ENCODE results near the gene PRKCZ.

DNA sequence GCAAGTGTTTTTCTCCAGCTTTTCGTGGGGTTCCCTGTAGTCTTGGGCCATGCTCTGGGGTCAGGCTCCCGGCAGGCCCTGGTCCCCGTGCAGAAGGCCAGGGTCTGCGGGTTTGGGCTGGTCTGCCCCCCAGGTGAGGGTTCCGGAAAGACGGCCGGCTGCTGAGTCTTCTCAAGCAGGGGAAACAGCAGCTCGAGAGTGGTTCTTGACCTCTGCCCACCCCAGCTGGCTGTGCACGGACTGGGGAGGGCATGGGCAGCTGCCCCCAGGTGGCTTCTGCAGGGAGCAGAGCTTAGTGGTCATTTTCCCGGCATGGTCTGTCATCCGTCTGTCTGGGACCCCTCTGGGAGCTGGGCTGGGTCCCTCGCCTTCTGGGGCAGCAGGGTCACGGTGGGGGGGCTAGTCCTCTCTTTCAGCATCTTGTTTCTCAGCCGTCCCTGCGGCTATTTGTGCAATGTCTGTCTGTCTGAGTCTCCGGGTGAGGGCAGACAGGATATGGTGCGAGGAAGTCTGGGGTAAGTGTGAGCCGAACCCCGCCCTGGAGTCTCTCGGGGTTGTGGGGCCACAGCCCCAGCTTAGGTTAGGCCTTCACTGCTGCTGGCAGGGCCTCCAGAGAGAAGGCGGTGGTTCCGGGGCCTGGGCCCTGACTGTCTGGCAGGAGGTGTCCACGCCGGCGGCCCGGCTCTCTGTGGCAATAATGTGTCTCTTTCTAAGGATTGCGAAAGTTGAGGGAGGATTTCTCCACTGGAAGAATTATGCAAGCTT, 184.0 kb downstream of the PRKCZ start:
- no peak for TF ChIP-seq CTCF (IDR thresholded peaks at IDR 0.05)
- TF ChIP-seq POLR2AphosphoS5 (IDR thresholded peaks at IDR 0.05; ENCODE audit: low read depth, low read length): no peak
- TF ChIP-seq, protein P1, sequence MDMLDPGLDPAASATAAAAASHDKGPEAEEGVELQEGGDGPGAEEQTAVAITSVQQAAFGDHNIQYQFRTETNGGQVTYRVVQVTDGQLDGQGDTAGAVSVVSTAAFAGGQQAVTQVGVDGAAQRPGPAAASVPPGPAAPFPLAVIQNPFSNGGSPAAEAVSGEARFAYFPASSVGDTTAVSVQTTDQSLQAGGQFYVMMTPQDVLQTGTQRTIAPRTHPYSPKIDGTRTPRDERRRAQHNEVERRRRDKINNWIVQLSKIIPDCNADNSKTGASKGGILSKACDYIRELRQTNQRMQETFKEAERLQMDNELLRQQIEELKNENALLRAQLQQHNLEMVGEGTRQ (IDR thresholded peaks at IDR 0.05; ENCODE audit: borderline replicate concordance, low read depth, low read length): no peak
- TF ChIP-seq RAD21 (IDR thresholded peaks at IDR 0.05; ENCODE audit: low read length): no peak
- TF ChIP-seq, protein P2, sequence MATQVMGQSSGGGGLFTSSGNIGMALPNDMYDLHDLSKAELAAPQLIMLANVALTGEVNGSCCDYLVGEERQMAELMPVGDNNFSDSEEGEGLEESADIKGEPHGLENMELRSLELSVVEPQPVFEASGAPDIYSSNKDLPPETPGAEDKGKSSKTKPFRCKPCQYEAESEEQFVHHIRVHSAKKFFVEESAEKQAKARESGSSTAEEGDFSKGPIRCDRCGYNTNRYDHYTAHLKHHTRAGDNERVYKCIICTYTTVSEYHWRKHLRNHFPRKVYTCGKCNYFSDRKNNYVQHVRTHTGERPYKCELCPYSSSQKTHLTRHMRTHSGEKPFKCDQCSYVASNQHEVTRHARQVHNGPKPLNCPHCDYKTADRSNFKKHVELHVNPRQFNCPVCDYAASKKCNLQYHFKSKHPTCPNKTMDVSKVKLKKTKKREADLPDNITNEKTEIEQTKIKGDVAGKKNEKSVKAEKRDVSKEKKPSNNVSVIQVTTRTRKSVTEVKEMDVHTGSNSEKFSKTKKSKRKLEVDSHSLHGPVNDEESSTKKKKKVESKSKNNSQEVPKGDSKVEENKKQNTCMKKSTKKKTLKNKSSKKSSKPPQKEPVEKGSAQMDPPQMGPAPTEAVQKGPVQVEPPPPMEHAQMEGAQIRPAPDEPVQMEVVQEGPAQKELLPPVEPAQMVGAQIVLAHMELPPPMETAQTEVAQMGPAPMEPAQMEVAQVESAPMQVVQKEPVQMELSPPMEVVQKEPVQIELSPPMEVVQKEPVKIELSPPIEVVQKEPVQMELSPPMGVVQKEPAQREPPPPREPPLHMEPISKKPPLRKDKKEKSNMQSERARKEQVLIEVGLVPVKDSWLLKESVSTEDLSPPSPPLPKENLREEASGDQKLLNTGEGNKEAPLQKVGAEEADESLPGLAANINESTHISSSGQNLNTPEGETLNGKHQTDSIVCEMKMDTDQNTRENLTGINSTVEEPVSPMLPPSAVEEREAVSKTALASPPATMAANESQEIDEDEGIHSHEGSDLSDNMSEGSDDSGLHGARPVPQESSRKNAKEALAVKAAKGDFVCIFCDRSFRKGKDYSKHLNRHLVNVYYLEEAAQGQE (IDR thresholded peaks at IDR 0.05; ENCODE audit: low read depth, low read length): no peak
- TF ChIP-seq YY1 (IDR thresholded peaks at IDR 0.05; ENCODE audit: low read depth): no peak
- no peak for TF ChIP-seq FOXM1 (IDR thresholded peaks at IDR 0.05; ENCODE audit: low read depth)
- no peak for TF ChIP-seq GABPA (IDR thresholded peaks at IDR 0.05; ENCODE audit: low read depth)
- TF ChIP-seq, protein P3, sequence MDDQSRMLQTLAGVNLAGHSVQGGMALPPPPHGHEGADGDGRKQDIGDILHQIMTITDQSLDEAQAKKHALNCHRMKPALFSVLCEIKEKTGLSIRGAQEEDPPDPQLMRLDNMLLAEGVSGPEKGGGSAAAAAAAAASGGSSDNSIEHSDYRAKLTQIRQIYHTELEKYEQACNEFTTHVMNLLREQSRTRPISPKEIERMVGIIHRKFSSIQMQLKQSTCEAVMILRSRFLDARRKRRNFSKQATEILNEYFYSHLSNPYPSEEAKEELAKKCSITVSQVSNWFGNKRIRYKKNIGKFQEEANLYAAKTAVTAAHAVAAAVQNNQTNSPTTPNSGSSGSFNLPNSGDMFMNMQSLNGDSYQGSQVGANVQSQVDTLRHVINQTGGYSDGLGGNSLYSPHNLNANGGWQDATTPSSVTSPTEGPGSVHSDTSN (IDR thresholded peaks at IDR 0.05): no peak
- TF ChIP-seq RFX5 (IDR thresholded peaks at IDR 0.05; ENCODE audit: low read length): no peak
- TF ChIP-seq ELF1 (IDR thresholded peaks at IDR 0.05): no peak

Data from SK-N-SH (cell line).